Prostate gland (tissue), 2 donors: ENCODE data around the gene GP9. TPM values are rescaled to one million over a fixed set of nuclear protein-coding genes. Genes with fewer than 3 reads are reported as not detected.
A peak's percentile ranks its signal among the peaks of the same experiment; 100 is the strongest.

Experiments
- DNase-seq: peaks from one replicate; pipeline ENCODE4 v3.0.0-alpha.2; 2019; ENCODE audit warnings: low spot score
- H3K27ac ChIP-seq, 2 donors: fragments of 200-600 bp; sonication (generic); 2 replicates each; pipeline ENCODE4 v1.5.1; 2017 to 2019
- H3K27me3 ChIP-seq: fragments of 200-600 bp; sonication (generic); replicated peaks from 2 replicates; pipeline ENCODE4 v1.5.1; 2019; ENCODE audit not compliant: insufficient read depth
- H3K36me3 ChIP-seq, 2 donors: fragments of 200-600 bp; sonication (generic); 1 replicate in 1 of 2; 2 replicates in 1 of 2; pipeline versions ENCODE4 v1.5.1 to v1.8.1; 2017 to 2019
- H3K4me1 ChIP-seq: fragments of 200-600 bp; sonication (generic); replicated peaks from 2 replicates; pipeline ENCODE4 v1.5.1; 2019
- H3K4me3 ChIP-seq, 2 donors: fragments of 200-600 bp; sonication (generic); 2 replicates each; pipeline ENCODE4 v1.5.1; 2017 to 2019
- H3K9me3 ChIP-seq: fragments of 200-600 bp; sonication (generic); 2 replicates; pipeline ENCODE4 v1.5.1; 2017
- POLR2A ChIP-seq: fragments of 450-650 bp; IDR thresholded peaks from one replicate; pipeline ENCODE4 v1.6.1; 2016; ENCODE audit warnings: antibody characterized with exemption, mild to moderate bottlenecking
- POLR2AphosphoS5 ChIP-seq: sonication (generic); formaldehyde crosslinking; IDR thresholded peaks from one replicate; pipeline ENCODE4 v1.6.1; 2017; ENCODE audit warnings: antibody characterized with exemption
- WGBS: methylation state at CpG from one replicate; pipeline ENCODE4 v1.1.5; 2018; 5-methylcytosine and 5-hydroxymethylcytosine counted together
- intact Hi-C: fragments of 100-400 bp; cut with DNase I; formaldehyde crosslinking; loops from one replicate; pipeline ENCODE4 v1.14.2; 2022
- total RNA-seq, 2 donors: library from RNA; depleted of rRNA; stranded (reverse); fragments of >200 nt; gene quantifications; one replicate each; pipeline ENCODE4 v1.1.0, GENCODE V29; 2016
- TF ChIP-seq, protein P1 (sequence below), 4 experiments: fragments of 200-600 bp in 2 of 4; fragments of 450-650 bp in 2 of 4; sonication (generic) in 2 of 4; IDR thresholded peaks; 1 replicate in 3 of 4; 2 replicates in 1 of 4; pipeline ENCODE4 v1.5.1; 2016 to 2019; ENCODE audit warnings: antibody characterized with exemption in 4 of 4, mild to moderate bottlenecking in 2 of 4, moderate library complexity in 2 of 4

Gene GP9
- total RNA-seq, 2 donors from 2014 or later, result not detected

- Histone ChIP-seq H3K36me3 (no peaks in the 10 kb centered on the region), H3K27me3 (no peaks in the 10 kb centered on the region), H3K27ac (no peak overlapping the region), H3K4me3 (no peak overlapping the region), H3K4me1 (no peaks in the 10 kb centered on the region), H3K9me3 (no peaks in the 10 kb centered on the region)
- intact Hi-C loops, result no loop called here
- DNase-seq, result no peak
- 59% methylated on average over 14 of the region's 14 CpGs for WGBS
- TF ChIP-seq, protein P1, sequence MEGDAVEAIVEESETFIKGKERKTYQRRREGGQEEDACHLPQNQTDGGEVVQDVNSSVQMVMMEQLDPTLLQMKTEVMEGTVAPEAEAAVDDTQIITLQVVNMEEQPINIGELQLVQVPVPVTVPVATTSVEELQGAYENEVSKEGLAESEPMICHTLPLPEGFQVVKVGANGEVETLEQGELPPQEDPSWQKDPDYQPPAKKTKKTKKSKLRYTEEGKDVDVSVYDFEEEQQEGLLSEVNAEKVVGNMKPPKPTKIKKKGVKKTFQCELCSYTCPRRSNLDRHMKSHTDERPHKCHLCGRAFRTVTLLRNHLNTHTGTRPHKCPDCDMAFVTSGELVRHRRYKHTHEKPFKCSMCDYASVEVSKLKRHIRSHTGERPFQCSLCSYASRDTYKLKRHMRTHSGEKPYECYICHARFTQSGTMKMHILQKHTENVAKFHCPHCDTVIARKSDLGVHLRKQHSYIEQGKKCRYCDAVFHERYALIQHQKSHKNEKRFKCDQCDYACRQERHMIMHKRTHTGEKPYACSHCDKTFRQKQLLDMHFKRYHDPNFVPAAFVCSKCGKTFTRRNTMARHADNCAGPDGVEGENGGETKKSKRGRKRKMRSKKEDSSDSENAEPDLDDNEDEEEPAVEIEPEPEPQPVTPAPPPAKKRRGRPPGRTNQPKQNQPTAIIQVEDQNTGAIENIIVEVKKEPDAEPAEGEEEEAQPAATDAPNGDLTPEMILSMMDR (IDR thresholded peaks at IDR 0.05), result no peak
- TF ChIP-seq POLR2A (no peak), POLR2AphosphoS5 (no peak)
Measured at GRCh38 chr3:129039271-129040038, 21.1 kb upstream of the GP9 start.

GRCh38 chr3:129040039-129040336 is 20.6 kb upstream of the GP9 start:
- Histone ChIP-seq H3K27ac (no peak overlapping the region), H3K9me3 (no peaks in the 10 kb centered on the region), H3K4me1 (no peaks in the 10 kb centered on the region), H3K27me3 (no peaks in the 10 kb centered on the region), H3K4me3 (no peak overlapping the region), H3K36me3 (no peaks in the 10 kb centered on the region)
- no peak for DNase-seq
- intact Hi-C loops, result no loop called here
- WGBS, result 64% methylated on average over 3 of the region's 3 CpGs
- TF ChIP-seq POLR2A (no peak), POLR2AphosphoS5 (no peak)
- TF ChIP-seq, protein P1 (IDR thresholded peaks at IDR 0.05), result no peak

DNA sequence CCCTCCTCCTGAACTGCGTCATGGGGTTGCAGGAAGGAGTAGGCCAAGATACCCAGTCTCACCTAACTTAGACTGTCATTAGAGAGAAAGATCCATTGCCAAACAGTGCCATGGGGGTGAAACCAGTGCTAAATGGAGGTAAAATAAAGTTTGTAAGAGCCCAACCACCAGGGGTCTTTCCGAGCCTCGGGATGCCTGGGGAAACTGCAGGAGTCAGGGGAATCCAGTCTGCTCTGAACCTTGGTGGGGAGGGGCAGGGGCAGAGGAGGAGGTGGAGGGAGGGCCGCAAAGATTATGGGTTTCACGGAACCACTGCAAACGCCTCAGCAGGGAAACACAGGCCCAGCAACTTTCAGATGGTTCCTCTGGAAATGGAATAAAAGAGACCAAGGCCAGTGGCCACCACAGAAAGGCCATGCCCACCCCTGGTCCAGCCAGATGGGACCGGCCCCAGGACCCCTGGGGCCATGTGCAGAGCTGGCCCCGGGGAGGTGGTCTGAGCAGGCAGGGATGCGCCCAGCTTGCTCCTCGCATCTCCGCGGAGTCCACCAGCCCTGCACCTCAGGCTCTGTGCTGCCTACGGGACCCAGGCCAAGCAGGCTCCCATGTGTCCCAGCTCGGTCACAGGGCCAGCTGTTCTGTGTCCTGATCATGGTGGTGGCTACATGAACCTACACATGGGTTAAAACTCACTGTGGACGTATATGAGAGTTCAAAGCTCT is 19.8 kb upstream of the GP9 start:
- H3K36me3 ChIP-seq, result no peaks in the 10 kb centered on the region
- no peak for DNase-seq
- H3K9me3 ChIP-seq, result no peaks in the 10 kb centered on the region
- 89% methylated on average over 14 of the region's 15 CpGs for WGBS
- TF ChIP-seq, protein P1 (IDR thresholded peaks at IDR 0.05), result no peak
- TF ChIP-seq POLR2A (no peak), POLR2AphosphoS5 (no peak)
- H3K27ac ChIP-seq, result no peak overlapping the region
- H3K4me1 ChIP-seq, result no peaks in the 10 kb centered on the region
- H3K4me3 ChIP-seq, result no peak overlapping the region
- intact Hi-C loops, result no loop called here
- no peaks in the 10 kb centered on the region for H3K27me3 ChIP-seq

GRCh38 chr3:129045675-129046036 is 14.9 kb upstream of the GP9 start:
- no peak for DNase-seq
- no peaks in the 10 kb centered on the region for H3K4me1 ChIP-seq
- H3K27me3 ChIP-seq, result no peaks in the 10 kb centered on the region
- H3K36me3 ChIP-seq, result no peaks in the 10 kb centered on the region
- 5% methylated on average over 34 of the region's 43 CpGs for WGBS
- intact Hi-C loops, result no loop called here
- no peak overlapping the region for H3K27ac ChIP-seq
- peak overlapping the region in 1 of 2 donors; percentile 15 for H3K4me3 ChIP-seq
- H3K9me3 ChIP-seq, result no peaks in the 10 kb centered on the region
- TF ChIP-seq, protein P1 (IDR thresholded peaks at IDR 0.05), result no peak
